Activated naive CD4-positive, alpha-beta T cell treated with anti-CD3 and anti-CD28 coated beads for 36 hours (primary cell): ENCODE results near the gene PALMD. TPM values are rescaled to one million over a fixed set of nuclear protein-coding genes. Genes with fewer than 3 reads are reported as not detected.

ENCODE experiments used
- CTCF ChIA-PET: fragments of 350-600 bp; sonication (Branson Sonifier 250); formaldehyde crosslinking; loops from one replicate; lab custom pipeline; 2021; ENCODE audit warnings: antibody characterized with exemption; lab: Charles Lee
- DNase-seq: peaks from one replicate; pipeline ENCODE4 v3.0.0-alpha.2; 2020
- H3K27ac Mint-ChIP-seq: one replicate; pipeline ENCODE4 v1.8.0; 2021; ENCODE audit warnings: mild to moderate bottlenecking, mixed read lengths
- H3K27me3 Mint-ChIP-seq: one replicate; pipeline ENCODE4 v1.8.0; 2021; ENCODE audit warnings: low read depth, mixed read lengths
- H3K36me3 Mint-ChIP-seq: one replicate; pipeline ENCODE4 v1.8.0; 2021; ENCODE audit warnings: low read depth, mixed read lengths
- H3K4me1 Mint-ChIP-seq: one replicate; pipeline ENCODE4 v1.8.0; 2021; ENCODE audit warnings: low read depth, mixed read lengths
- H3K4me3 Mint-ChIP-seq: one replicate; pipeline ENCODE4 v1.8.0; 2021; ENCODE audit warnings: mild to moderate bottlenecking, moderate library complexity, mixed read lengths
- H3K9me3 Mint-ChIP-seq: one replicate; pipeline ENCODE4 v1.8.0; 2021; ENCODE audit warnings: mixed read lengths
- intact Hi-C: fragments of 100-400 bp; cut with micrococcal nuclease; formaldehyde crosslinking; loops from one replicate; pipeline ENCODE4 v1.15.1; 2023
- total RNA-seq, 2 experiments: library from RNA; stranded (reverse); gene quantifications; one replicate each; pipeline ENCODE4 v1.2.3, GENCODE V29; 2021

PALMD gene
- total RNA-seq, 2 experiments from 2014 or later, result not detected

DNA sequence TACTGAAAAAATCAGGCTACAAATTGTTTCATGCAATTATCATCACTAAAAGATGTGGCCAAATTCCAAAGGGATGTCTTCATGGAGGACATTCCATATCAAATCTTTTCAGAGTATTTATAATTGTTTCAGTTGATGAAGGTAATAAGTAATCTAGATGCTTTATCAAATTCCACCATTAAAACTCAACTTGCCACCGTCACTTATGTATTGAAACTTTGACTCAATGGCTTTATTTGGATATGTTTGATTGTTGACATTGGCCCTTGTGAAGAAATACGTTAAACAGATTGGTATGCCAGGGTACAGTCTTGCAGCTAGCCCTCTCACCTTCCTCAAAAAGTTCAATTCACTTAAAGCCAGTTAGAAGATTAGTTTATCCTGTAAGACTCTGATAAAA, 32.2 kb upstream of the PALMD start:
- intact Hi-C loops, result no loop called here
- CTCF ChIA-PET, result no interaction called here
- H3K36me3 Mint-ChIP-seq, result no peaks in the 10 kb centered on the region
- H3K4me3 Mint-ChIP-seq, result no peak overlapping the region
- peaks cover 4% of the 10 kb centered on the region for H3K27me3 Mint-ChIP-seq
- no peak for DNase-seq
- H3K4me1 Mint-ChIP-seq, result no peaks in the 10 kb centered on the region
- no peak overlapping the region for H3K27ac Mint-ChIP-seq
- no peaks in the 10 kb centered on the region for H3K9me3 Mint-ChIP-seq

DNA sequence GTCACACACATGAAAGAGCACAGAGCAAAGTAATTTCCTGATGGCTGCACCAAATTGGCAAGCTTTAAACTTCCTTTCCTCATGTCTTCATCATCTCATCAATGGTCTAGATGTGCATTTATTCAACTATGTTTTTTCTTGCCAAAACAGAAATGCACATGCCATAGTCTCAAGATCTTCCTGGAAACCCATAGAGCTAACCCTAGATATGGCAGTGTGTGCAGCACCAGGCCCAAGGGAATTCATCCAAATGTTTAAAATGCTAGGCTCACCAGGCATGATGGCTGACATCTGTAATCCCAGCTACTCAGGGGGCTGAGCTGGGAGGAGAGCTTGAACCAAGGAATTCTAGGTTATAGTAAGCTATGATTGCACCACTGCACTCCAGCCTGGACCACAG, 31.2 kb upstream of the PALMD start:
- DNase-seq, result no peak
- Mint-ChIP-seq H3K27me3 (peaks cover 4% of the 10 kb centered on the region), H3K27ac (no peak overlapping the region), H3K4me1 (no peaks in the 10 kb centered on the region), H3K9me3 (no peaks in the 10 kb centered on the region), H3K36me3 (no peaks in the 10 kb centered on the region), H3K4me3 (no peak overlapping the region)
- CTCF ChIA-PET, result no interaction called here
- intact Hi-C loops, result no loop called here

DNA sequence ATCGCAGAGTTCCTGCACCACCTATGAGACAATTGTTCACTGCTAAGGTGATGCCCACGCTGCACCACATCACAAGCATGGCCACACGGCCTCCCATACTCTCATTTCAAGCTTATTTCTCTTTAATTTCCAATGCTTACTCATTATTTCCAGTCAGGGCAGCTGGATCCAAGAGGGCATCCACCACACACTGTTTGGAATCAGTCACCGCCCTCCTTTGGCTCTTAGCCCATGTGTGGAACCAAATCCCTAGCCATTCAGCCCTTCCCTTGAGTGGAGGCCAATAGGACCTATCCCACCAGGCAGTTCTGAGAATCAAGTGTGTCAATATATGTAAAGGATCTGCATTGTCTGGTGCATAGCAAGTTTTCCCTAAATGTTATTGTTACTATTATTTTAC, 26.3 kb upstream of the PALMD start:
- Mint-ChIP-seq H3K4me3 (no peak overlapping the region), H3K27ac (no peak overlapping the region), H3K36me3 (no peaks in the 10 kb centered on the region), H3K9me3 (no peaks in the 10 kb centered on the region), H3K4me1 (no peaks in the 10 kb centered on the region), H3K27me3 (peaks cover 1% of the 10 kb centered on the region)
- intact Hi-C loops, result no loop called here
- no peak for DNase-seq
- CTCF ChIA-PET, result no interaction called here

DNA sequence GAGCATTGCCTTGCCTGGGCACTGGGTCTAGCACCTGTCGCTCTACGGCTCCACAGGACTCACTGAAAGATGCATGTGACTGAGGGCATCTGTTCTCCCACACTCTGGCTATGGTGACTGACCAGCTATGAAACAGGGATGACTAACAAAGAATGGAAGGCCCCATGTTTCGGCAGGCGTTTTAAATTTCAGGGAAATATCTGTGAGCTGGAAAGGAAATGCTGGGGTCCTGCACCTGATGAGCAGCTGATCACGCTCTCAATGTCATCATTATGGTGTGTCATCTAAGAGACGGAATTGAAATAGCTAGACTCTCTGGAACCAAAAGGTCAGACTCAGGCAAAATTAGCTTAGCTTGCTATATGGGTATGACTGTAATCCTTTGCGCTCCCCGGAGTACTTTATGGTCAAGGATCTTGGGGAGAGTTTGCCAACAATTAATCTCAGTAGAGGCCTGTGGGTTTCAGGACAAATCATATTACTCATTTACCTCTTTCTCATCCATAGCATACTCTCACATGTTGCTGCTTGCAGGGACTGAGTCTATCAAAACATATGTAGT, 24.5 kb upstream of the PALMD start:
- Mint-ChIP-seq H3K4me1 (no peaks in the 10 kb centered on the region), H3K27ac (no peak overlapping the region), H3K9me3 (no peaks in the 10 kb centered on the region), H3K27me3 (no peaks in the 10 kb centered on the region), H3K36me3 (no peaks in the 10 kb centered on the region), H3K4me3 (no peak overlapping the region)
- DNase-seq, result no peak
- CTCF ChIA-PET, result no interaction called here
- intact Hi-C loops, result no loop called here

DNA sequence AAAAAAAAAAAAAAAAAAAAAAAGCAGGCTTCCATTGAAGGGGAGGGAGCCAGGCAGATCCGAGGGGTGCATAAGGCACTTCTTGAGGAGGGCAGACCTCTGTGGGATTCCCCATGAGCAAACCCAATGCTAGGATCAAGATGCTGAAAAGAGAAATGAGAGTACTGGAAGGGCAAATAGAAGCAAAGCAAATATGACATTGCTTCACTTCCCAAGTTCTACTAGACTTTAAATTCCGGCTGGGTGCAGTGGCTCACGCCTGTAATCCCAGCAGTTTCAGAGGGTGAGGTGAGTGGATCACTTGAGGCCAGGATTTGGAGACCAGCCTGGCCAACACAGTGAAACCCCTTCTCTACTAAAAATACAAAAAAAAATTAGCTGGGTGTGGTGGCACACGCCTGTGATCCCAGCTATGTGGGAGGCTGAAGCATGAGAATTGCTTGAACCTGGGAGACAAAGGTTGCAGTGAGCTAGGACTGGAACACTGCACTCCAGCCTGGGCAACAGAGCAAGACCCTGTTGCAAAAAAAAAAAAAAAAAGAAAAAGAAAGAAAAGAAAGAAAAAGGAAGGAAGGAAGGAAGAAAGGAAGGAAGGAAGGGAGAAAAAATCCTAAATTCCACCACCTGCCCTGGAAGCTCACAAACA, 23.1 kb upstream of the PALMD start:
- Mint-ChIP-seq H3K4me1 (no peaks in the 10 kb centered on the region), H3K9me3 (no peaks in the 10 kb centered on the region), H3K27me3 (no peaks in the 10 kb centered on the region), H3K4me3 (no peak overlapping the region), H3K27ac (no peak overlapping the region), H3K36me3 (no peaks in the 10 kb centered on the region)
- CTCF ChIA-PET, result no interaction called here
- intact Hi-C loops, result no loop called here
- no peak for DNase-seq

DNA sequence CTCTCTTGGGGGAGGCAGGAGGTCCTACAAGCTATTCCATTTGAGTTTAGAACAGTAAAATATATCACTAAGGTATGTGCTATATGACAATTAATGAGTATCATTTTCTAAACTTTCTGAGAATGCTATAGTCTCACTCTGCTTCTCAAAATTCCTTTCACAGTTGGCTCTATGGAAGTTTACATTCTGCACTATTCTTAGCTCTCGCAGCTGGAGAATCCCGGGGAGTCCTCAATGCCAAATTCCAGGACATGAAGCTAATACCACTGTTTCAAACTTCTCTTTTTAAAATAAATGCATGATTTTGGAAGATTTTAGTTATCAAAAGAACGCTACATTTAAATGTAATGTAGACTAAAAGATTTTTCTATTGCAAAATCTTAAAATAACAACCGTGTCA, 22.4 kb upstream of the PALMD start:
- Mint-ChIP-seq H3K36me3 (no peaks in the 10 kb centered on the region), H3K27me3 (no peaks in the 10 kb centered on the region), H3K27ac (no peak overlapping the region), H3K4me3 (no peak overlapping the region), H3K4me1 (no peaks in the 10 kb centered on the region), H3K9me3 (no peaks in the 10 kb centered on the region)
- intact Hi-C loops, result no loop called here
- DNase-seq, result no peak
- CTCF ChIA-PET, result no interaction called here

DNA sequence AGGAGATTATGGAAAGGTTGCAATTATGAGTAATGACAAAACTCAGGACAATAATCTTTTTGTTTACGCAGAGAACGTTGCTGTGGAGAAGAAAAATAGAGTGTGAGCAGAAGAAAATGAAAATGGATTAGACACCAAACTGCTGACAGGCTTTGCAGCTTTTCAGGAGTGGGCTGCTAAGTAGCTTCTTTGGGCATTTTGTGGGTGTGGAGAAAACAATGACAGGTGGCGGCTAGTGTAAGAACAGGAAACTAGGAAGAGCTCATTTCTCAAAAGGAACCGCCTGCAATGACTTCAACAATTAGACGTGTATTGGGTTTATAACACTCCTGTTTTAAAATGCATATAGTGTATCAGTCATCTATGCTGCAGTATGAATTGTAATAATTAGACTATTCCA, 18.3 kb upstream of the PALMD start:
- H3K9me3 Mint-ChIP-seq, result no peaks in the 10 kb centered on the region
- no peak overlapping the region for H3K4me3 Mint-ChIP-seq
- CTCF ChIA-PET, result no interaction called here
- no peaks in the 10 kb centered on the region for H3K36me3 Mint-ChIP-seq
- H3K4me1 Mint-ChIP-seq, result no peaks in the 10 kb centered on the region
- no peaks in the 10 kb centered on the region for H3K27me3 Mint-ChIP-seq
- no peak overlapping the region for H3K27ac Mint-ChIP-seq
- intact Hi-C loops, result no loop called here
- no peak for DNase-seq

DNA sequence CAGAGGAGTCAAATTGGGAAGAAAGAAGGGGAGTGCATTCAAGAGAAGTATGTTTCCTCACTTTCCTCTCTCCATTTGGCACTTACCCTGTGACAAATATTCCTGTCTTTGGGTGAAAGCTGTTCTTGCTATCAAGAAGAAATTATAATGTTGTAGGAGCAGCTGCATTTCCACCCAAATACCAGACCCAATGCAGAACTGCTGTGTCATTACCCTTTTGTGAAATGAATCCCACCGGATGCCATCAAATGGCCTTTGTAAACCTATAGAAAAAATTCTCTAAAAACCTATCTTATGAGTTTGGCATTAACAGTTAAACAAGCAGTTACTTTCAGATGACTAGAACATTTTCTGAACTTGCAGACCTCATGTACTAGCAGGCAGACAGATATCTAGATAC, 16.7 kb upstream of the PALMD start:
- Mint-ChIP-seq H3K27ac (no peak overlapping the region), H3K27me3 (peaks cover under 1% of the 10 kb centered on the region), H3K9me3 (no peaks in the 10 kb centered on the region), H3K4me1 (no peaks in the 10 kb centered on the region), H3K36me3 (no peaks in the 10 kb centered on the region), H3K4me3 (no peak overlapping the region)
- CTCF ChIA-PET, result no interaction called here
- DNase-seq, result no peak
- intact Hi-C loops, result no loop called here

DNA sequence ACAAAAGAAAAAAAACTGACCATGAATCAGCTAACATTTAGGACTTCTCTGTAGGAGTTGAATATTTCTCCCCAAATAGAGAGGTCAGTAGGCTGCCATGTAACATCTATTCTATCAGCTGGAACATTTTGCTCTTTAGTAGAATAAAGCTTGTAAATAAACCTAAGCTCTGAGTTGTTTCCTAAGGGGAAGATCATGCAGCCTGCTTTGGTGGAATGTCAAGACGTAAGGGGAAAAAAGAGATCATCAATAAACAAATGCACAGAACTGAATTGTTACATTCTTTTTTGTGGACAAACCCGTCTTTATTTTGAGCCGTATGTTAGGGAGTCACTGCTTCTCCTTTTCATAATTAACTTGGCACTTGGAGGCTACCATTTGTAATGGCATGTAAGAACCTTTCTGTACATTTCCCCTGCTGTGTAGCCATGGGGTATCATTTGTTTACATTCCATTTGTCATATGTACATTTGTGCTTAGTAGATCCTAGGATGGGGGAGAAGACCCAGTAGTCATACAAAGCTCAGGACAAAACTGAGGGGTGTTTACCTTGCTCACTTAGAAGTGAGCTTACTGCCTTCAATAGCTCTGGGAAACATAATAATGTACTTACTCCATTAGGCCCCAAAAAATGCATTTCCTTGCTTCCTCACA, 10.8 kb upstream of the PALMD start:
- Mint-ChIP-seq H3K4me3 (no peak overlapping the region), H3K9me3 (no peaks in the 10 kb centered on the region), H3K27me3 (peaks cover 2% of the 10 kb centered on the region), H3K27ac (no peak overlapping the region), H3K4me1 (no peaks in the 10 kb centered on the region), H3K36me3 (no peaks in the 10 kb centered on the region)
- CTCF ChIA-PET, result interaction anchor here (0.6 kb wide), 2 partner anchors 168 to 172 kb away, joined by 4 read pairs; no protein-coding TSS in a partner anchor
- intact Hi-C loops, result no loop called here
- no peak for DNase-seq

DNA sequence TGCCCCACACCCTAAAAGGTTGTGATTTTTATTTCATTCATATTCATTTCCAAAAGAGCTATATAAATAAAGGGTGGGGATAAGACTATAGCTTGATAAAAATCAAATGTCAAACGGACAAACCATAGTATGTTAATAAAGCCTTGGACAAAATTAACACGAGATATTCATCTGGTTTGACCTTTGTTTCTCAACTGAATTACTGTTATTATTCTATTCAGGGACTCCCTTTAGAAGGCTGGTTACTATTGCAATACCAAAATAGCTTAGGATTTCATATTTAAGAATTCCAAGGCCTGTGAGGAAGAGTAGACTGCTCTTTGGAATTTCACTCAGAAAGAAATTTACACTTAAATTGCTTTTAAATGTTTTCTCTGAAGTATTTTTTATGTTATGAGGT, 10.2 kb upstream of the PALMD start:
- intact Hi-C loops, result no loop called here
- Mint-ChIP-seq H3K4me1 (no peaks in the 10 kb centered on the region), H3K27ac (no peak overlapping the region), H3K9me3 (no peaks in the 10 kb centered on the region), H3K4me3 (no peak overlapping the region), H3K36me3 (no peaks in the 10 kb centered on the region), H3K27me3 (peaks cover 2% of the 10 kb centered on the region)
- no peak for DNase-seq
- CTCF ChIA-PET, result interaction anchor here (0.6 kb wide), 2 partner anchors 167 to 171 kb away, joined by 4 read pairs; no protein-coding TSS in a partner anchor

DNA sequence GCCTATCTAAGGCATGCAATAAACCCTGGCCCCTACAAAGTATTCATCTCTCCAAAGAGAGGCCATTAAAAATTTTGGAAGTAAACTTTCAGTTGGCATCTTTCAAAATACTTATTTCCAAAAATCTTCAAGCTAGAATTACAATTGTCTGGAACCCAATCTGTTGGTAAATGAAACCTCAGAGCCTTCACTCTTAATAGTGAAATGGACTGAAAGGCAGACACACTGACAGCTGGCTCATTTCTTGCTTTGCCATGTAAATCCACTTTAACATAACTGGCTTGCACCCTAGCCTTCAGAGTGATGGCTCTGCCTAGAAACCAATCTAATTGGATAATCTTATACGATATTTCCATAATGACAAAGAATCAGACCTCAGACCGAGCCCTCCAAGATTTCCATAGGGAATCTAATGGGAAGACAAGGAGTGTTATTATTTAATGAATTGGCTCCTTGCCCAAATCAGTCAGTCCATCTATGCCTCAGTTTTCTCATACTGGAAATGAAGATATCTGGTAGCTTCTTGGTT, 9.2 kb upstream of the PALMD start:
- Mint-ChIP-seq H3K9me3 (no peaks in the 10 kb centered on the region), H3K27ac (no peak overlapping the region), H3K4me3 (no peak overlapping the region), H3K4me1 (no peaks in the 10 kb centered on the region), H3K27me3 (peaks cover 2% of the 10 kb centered on the region), H3K36me3 (no peaks in the 10 kb centered on the region)
- no peak for DNase-seq
- intact Hi-C loops, result no loop called here
- CTCF ChIA-PET, result no interaction called here

DNA sequence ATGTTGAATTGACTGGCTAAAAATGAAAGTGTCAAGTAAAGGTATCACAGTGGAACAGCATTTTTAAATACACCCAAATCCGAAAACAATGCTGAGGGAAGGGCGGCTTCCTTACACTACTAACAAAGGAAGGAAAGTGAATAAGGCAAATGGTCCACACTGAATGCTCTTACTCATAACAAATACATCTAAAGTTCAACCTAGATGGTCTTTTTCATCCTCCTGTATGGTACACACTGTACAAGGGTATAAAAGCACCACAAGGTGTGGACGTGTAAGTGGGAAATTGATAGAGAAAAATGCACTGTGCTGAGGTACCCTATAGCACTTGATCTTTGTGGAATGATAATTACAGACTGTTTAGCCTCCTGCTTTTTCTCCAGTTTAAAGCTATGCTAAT, 7.1 kb upstream of the PALMD start:
- Mint-ChIP-seq H3K27ac (no peak overlapping the region), H3K36me3 (no peaks in the 10 kb centered on the region), H3K4me1 (no peaks in the 10 kb centered on the region), H3K4me3 (no peak overlapping the region), H3K9me3 (no peaks in the 10 kb centered on the region), H3K27me3 (peaks cover 2% of the 10 kb centered on the region)
- intact Hi-C loops, result no loop called here
- DNase-seq, result no peak
- CTCF ChIA-PET, result interaction anchor here (0.5 kb wide), 1 partner anchor 176 kb away, joined by 3 read pairs; no protein-coding TSS in a partner anchor

DNA sequence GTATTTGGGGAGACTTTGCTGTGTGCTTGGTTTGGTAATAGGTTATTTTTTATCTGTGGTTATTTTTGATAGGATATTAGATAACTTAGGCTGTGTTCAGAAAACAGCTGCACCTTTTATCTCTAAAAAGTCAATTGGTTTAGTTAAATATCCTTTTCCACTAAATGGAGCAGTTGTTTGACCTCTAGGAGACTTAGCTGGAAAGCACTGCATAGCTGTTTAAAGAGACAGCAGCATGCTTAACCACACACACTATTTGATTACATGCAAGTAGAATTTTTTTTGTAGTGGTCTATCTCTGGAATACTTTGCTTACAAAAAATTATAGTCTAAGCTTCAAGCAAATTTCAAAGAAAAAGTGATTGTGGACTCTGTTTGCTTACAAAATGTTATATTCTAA, 6.5 kb upstream of the PALMD start:
- no peak for DNase-seq
- Mint-ChIP-seq H3K27ac (no peak overlapping the region), H3K4me1 (no peaks in the 10 kb centered on the region), H3K27me3 (no peaks in the 10 kb centered on the region), H3K4me3 (no peak overlapping the region), H3K36me3 (no peaks in the 10 kb centered on the region), H3K9me3 (no peaks in the 10 kb centered on the region)
- intact Hi-C loops, result no loop called here
- CTCF ChIA-PET, result no interaction called here
